ENCODE measurements around the gene VKORC1L1.
"Not testable (repeated sequence)": the region's sequence is repeated elsewhere in the genome, so short reads cannot be mapped to it uniquely, and the experiment has no call there.

Gene VKORC1L1

GRCh38 chr7:65938336-65938895, 65.5 kb downstream of the VKORC1L1 start:
- DNase-seq (ENCODE audit: low read depth), result no peak

- DNase-seq (ENCODE audit: low read depth), result not testable (repeated sequence)
Measured at GRCh38 chr7:65945787-65946186, 72.9 kb downstream of the VKORC1L1 start.

GRCh38 chr7:65946904-65947303, 74.0 kb downstream of the VKORC1L1 start:
- DNase-seq (ENCODE audit: low read depth), result peak; percentile 34

GRCh38 chr7:65951837-65952578, 79.1 kb downstream of the VKORC1L1 start:
- DNase-seq (ENCODE audit: low read depth), result no peak

- DNase-seq (ENCODE audit: low read depth), result no peak
Measured at GRCh38 chr7:65953001-65953720, 80.3 kb downstream of the VKORC1L1 start.

- no peak for DNase-seq (ENCODE audit: low read depth)
Measured at GRCh38 chr7:65953890-65954450, 81.1 kb downstream of the VKORC1L1 start.

- no peak for DNase-seq (ENCODE audit: low read depth)
Measured at GRCh38 chr7:65955718-65956117, 82.8 kb downstream of the VKORC1L1 start.

- DNase-seq (ENCODE audit: low read depth), result no peak
Measured at GRCh38 chr7:65960351-65961074, 87.6 kb downstream of the VKORC1L1 start.

- no peak for DNase-seq (ENCODE audit: low read depth)
Measured at GRCh38 chr7:65962033-65962432, 89.2 kb downstream of the VKORC1L1 start.

- not testable (repeated sequence) for DNase-seq (ENCODE audit: low read depth)
Measured at GRCh38 chr7:65964671-65965070, 91.8 kb downstream of the VKORC1L1 start.

GRCh38 chr7:65966146-65966545, 93.3 kb downstream of the VKORC1L1 start:
- no peak for DNase-seq (ENCODE audit: low read depth)

GRCh38 chr7:65967361-65968155, 94.7 kb downstream of the VKORC1L1 start:
- DNase-seq (ENCODE audit: low read depth), result no peak

GRCh38 chr7:65968256-65969185, 95.6 kb downstream of the VKORC1L1 start:
- no peak for DNase-seq (ENCODE audit: low read depth)

GRCh38 chr7:65971021-65971420, 98.1 kb downstream of the VKORC1L1 start:
- no peak for DNase-seq (ENCODE audit: low read depth)

GRCh38 chr7:65972976-65973375, 100.1 kb downstream of the VKORC1L1 start:
- DNase-seq (ENCODE audit: low read depth), result no peak

GRCh38 chr7:65974191-65974801, 101.4 kb downstream of the VKORC1L1 start:
- DNase-seq (ENCODE audit: low read depth), result no peak

GRCh38 chr7:65974876-65975275, 102.0 kb downstream of the VKORC1L1 start:
- no peak for DNase-seq (ENCODE audit: low read depth)

- no peak for DNase-seq (ENCODE audit: low read depth)
Measured at GRCh38 chr7:65975814-65976445, 103.1 kb downstream of the VKORC1L1 start.

GRCh38 chr7:65976659-65977196, 103.9 kb downstream of the VKORC1L1 start:
- no peak for DNase-seq (ENCODE audit: low read depth)
